IMR-90 (cell line): Measurements from ENCODE around the gene TTC28.

Experiments used
- CHD1 ChIP-seq: IDR thresholded peaks from 2 replicates; pipeline ENCODE4 v1.6.1; 2012; ENCODE audit warnings: low read depth, low read length, improper control_type of control experiment
- CTCF ChIP-seq: conservative IDR thresholded peaks from 2 replicates; pipeline ENCODE4 v1.5.1; 2012; ENCODE audit warnings: mild to moderate bottlenecking, low read depth, low read length, improper control_type of control experiment
- MXI1 ChIP-seq: IDR thresholded peaks from 2 replicates; pipeline ENCODE4 v1.6.1; 2012; ENCODE audit warnings: low read depth, mild to moderate bottlenecking, low read length, moderate library complexity, borderline replicate concordance
- POLR2A ChIP-seq: IDR thresholded peaks from 2 replicates; pipeline ENCODE4 v1.6.1; 2012; ENCODE audit warnings: mild to moderate bottlenecking, low read depth, low read length

DNA sequence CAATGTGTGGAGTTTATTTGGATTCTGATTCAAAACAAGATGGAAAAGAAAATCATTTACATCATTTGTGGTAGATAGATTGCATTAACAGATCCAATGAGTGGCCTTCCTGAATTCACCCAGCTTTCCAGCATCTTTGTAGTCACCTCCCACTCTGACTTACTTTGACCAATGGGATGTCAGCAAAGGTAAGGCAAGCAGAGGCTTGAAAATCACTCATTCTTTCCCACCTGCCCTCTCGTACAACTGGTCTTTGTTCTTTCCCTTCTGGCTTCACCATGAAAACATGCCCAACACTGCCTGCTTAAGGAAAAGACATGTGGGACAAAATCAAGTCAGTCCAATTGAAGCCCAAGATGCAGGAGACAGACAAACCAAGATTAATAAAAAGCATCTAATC lies 202.1 kb downstream of the TTC28 start:
- no peak for TF ChIP-seq CTCF
- TF ChIP-seq POLR2A: no peak
- TF ChIP-seq CHD1: no peak
- TF ChIP-seq MXI1: no peak
